ENCODE data around the gene PLCH1.

GRCh38 chr3:155554777-155555451, 190.0 kb downstream of the PLCH1 start:
- TF ChIP-seq CTCF (IDR thresholded peaks at IDR 0.05) (no peak), POLR2A (IDR thresholded peaks at IDR 0.05) (no peak)

Data from ovary (tissue), 3 donors.